HG03342 (cell line): ENCODE data around the gene APOL3.
"Not testable (repeated sequence)": the region's sequence is repeated elsewhere in the genome, so short reads cannot be mapped to it uniquely, and the experiment has no call there.

Experiments
- ATAC-seq: cut with Tn5 transposase; IDR thresholded peaks from one replicate; pipeline ENCODE4 v1.9.1; 2021; ENCODE audit warnings: mild to moderate bottlenecking, moderate library complexity; ENCODE audit not compliant: unreplicated experiment

The APOL3 gene

DNA sequence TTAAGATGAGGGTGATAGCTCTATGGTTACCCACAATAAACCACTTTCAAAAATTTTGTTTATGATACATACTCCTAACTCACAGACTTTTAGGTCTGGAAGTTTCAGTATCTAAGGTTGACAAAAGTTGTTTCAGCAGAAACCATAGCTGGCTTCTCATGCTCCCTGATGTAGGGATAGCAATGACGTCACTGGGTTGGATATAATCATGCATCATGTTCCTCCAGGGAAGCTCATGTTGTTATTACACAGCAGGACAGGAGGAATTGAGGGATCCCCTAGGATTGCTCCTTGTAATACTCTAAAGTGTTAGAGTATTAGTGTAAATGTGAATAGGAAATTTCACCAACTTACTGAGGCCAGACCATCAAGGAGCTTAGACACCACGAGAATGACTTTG, 23.6 kb downstream of the APOL3 start:
- no peak for ATAC-seq

DNA sequence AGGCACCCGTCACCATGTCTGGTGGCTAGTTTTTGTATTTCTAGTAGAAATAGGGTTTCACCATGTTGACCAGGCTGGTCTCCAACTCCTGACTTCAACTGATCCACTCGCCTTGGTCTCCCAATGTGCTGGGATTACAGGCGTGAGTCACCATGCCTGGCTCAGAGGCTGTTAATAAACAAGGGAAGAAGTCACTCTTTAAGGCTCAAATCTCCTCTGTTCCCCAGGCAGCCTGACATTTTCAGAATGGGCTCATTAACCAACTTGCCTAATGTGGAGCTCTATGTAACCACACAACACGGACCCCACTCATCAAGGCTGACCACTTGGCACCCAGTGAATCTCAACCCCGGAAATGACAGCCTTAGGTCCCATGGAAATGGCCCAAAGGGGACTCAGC, 24.1 kb downstream of the APOL3 start:
- no peak for ATAC-seq

DNA sequence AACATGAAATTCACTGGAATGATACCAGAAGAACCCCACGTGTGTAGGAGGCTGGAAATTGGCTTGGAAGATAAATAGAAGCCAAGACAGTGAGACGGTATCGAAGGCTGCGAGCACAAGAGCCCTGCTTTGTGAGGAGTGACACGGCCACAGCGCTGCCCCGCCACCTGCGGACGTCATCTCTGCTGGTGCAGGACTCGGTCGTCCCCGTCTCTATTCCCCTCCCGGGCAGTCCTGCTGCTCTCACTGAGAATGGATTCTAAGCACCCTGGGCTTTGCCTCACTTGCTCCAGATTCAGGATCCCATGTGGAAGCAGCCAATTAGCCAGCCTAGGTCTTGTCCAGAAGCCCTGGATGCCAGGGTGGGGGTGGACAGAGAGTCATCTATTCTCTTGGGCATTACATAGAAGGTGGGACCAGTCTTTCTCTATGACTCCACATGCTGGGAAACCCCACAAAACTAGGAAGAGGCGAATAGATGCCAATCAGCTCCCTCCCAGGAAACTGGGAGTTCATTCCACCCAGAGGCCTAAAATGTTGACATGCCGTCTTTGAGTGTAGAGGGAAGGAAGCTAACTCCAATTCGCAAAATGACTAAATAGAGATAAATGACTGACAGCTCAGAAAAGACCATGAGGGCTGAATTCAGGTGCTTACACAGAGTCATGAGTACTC, 25.1 kb downstream of the APOL3 start:
- no peak for ATAC-seq

DNA sequence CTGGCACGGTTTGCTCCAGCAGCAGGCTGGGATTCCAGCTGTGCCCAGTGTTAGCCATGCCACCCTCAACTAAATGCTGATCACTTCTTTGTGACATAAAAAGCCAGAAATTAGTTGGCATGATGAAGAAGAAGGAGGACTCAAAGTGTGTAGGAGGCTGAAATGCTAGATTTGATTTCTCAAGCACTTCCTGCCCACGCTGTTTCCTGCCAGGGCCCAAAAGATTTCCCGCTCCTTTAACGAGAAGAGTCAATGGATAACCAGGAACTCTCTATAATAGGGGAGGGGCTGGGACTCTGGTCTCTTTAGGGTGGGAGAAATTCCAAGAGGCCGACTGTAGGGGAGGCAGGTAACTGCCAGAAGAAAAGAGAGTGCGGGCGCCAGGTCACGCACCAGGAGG, 26.4 kb downstream of the APOL3 start:
- ATAC-seq, result no peak

DNA sequence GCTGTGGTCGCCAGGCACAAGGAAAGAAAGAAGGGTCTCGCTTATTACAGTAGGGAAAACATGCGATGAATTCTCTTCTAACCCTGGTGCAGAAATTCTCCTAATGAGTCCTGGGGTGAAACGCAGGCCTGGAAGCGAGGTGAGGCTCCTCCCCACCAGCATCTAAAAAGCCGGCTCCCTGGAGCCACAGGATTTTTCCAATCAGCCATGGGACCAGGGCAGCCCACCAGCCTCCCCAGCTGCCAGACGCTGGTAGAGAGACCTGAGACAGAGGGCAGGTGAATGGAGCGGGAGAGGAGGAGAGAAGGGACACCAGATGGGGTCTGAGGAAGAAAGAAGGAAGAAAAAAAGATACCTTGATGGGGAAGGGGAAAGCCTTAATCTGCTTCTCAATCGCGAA, 28.6 kb downstream of the APOL3 start:
- no peak for ATAC-seq

DNA sequence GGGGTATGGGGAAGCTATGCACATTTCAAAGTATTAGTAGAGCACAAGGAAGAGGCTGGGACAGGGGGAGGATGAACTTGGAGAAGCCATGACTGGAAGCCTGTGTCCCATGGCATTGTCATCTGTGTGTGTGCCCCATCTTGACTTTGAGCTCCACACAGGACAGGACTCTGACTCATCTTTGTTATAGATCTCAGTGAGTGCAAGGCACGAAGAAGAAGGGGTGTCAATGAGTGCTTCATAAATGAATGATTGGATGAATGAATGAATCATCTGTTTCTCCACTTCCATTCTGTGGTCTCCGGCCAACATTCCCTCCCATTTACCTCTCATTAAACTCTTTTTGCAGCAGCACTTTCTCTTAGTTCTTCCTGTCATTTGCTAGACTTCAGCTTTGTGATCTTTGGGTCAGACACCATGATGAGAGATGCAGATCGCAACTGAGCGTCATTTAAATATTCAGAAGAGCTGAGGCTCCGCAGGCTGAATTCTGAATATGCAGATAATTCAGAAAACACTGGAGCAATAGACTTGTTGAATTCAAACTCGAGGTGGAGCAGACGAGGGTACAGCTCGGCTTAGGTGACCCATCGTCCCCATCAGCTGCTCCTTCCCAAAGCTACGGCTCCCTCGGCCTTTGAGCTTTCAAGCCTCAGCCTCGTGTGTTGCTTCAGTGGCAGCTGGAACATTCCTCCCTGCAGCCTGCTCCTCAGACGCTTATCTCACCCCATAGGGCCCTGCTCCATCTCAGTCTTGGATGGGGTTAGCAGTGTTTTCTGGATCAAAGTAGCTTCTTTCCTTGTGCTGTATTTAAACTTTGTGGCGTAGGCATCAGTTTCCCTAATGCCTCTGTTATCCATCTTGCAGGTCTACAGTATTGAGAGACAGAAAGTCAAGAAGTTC, 30.8 kb downstream of the APOL3 start:
- no peak for ATAC-seq

DNA sequence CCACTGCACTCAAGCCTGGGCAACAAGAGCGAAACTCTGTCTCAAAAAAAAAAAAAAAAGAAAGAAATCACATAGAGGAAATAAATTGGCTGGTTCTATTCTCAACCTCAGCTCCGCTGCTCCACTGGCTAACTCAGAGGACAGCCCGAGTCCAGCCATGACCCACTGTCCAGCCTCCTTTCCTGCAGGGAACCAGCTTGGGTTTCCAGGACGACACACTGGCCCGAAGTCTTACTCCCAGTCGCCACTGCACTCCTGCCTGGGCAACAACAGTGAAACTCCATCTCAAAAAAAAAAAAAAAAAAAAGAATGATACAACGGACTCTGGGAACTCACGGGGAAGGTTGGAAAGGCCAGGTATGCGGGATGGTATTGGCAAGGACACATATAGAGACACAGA, 31.5 kb downstream of the APOL3 start:
- no peak for ATAC-seq

DNA sequence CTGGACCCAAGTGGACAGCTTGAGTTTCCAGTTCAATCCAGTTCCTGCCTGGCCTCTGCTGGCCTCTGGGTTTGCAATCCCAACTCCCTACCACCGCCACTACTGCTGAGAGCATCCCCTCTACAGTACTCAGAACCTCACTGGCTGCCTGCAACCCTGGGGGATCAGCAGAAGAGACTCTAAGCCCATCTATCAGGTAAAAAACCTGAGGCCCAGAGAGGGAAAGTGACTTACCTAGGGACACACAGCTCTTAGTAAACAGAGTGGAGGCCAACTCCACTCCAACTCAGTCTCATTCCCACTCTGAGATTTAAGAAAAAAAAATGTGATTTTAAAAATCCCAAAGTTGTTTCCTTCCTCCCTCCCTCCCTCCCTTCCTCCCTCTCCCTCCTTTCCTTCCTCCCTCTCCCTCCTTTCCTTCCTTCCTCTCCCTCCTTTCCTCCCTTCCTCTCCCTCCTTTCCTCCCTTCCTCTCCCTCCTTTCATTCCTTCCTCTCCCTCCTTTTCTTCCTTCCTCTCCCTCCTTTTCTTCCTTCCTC, 34.5 kb downstream of the APOL3 start:
- no peak for ATAC-seq

DNA sequence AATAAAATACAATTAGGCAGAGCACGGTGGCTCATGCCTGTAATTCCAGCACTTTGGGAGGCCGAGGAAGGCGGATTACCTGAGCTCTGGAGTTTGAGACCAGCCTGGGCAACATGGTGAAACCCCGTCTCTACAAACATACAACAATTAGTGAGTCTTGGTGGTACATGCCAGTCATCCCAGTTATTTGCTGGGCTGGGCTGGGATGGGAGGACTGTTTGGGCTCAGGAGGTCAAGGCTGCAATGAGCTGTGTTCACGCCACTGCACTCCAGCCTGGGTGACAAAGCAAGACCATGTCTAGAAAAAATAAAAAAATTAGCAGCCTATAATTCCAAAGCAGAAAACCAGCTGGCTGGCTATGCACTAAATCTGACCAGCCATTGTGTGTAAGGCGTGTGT, 35.1 kb downstream of the APOL3 start:
- ATAC-seq, result no peak

DNA sequence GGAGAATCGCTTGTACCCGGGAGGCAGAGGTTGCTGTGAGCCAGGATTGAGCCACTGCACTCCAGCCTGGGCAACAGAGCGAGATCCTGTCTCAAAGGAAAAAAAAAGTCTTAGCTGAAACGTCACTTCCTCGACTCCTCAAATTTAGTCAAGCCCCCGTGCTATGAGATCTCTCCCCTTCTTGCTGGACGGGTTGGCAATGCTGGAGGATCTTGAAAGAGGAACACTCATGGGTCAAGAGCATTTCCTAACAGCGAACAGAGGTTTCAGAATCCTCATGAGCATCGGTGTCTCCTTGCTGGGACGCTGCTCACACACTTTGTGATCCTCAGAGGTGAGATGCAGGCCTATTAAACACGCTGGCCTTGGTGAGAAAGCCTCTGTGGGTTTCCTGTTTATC, 35.9 kb downstream of the APOL3 start:
- no peak for ATAC-seq

DNA sequence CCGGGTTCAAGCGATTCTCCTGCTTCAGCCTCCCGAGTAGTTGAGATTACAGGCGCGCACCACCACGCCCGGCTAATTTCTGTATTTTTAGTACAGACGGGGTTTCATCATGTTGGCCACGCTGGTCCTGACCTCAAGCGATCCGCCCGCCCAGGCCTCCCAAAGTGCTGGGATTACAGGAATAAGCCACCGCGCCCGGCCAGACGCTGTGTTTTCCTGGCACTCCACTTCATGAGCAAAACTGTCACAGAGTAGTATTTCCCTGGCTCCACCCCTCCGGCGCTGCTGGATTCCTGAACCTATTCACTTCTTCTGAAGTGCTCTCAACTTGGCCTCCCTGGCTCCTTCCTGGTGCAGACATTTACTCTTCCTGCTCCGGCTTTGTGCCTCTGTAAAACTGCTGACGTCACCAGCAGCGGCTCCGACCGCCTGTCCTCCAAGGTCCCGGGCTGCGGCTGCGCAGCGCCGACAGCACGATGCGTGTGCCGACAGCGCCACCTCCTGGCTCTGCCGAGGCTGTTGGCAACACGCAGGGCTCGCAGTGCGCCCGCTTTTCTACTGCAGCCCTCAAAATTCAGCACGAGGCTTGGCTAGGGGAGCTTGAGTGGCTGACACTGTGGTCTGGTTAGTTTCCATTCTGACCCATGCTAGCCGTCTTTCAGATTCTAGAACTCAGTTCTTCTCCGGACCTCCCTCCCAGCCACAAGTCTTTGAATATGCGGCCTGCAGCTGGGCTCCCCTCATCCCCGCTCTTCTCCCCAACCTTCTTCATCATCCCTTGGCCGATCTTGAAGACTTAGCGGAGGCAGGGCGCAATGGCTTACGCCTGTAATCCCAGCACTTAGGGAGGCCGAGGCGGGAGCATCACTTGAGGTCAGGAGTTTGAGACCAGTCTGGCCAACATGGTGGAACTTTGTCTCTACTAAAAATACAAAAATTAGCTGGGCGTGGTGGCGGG, 36.6 kb downstream of the APOL3 start:
- peak; percentile 79 for ATAC-seq

DNA sequence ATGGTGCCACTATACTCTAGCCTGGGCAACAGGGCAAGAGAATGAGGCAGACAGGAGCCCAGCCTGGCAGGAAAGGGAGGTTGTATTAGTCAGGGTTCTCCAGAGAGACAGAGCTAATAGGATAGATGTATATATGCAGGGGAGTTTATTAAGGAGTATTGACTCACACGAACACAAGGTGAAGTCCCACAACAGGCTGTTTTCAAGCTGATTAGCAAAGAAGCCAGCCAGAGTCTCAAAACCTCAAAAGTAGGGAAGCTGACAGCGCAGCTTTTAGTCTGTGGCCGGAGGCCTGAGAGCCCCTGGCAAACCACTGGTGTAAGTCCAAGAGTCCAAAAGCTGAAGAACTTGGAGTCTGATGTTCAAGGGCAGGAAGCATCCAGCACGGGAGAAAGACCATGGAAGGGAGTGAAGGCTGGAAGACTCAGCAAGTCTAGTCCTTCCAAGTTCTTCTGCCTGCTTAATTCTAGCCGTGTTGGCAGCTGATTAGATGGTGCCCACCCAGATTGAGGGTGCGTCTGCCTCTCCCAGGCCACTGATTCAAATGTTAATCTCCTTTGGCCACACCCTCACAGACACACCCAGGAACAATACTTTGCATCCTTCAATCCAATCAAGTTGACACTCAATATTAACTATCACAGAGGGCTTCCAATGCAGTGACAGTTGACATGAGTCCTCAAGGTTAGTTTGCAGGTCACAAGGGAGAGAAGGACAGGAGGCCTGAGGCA, 39.8 kb downstream of the APOL3 start:
- ATAC-seq, result not testable (repeated sequence)

DNA sequence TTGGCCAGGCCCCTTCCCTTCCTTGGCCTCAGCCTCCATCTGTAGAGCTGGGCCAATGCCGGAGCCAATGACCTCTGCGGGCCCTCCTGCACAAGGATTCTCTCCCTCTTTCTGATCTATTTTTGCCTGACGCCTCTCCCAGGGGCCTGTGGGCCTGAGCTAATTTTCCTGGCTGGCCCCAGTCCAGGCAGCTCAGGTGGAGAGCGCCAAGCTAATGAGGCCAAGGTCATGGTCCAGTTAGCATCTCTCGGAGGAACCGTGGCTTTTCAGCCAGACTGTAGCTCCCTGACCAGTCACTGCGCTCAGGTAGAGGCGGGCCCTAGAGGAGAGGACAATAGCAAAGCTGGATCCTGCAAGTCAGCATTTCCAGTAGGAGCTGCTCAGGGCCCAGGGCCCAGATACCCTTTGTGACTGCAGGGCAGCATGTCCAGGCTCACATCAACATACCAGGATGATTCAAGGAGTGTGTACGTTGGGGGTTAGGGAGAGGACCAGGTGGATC, 43.5 kb downstream of the APOL3 start:
- no peak for ATAC-seq

DNA sequence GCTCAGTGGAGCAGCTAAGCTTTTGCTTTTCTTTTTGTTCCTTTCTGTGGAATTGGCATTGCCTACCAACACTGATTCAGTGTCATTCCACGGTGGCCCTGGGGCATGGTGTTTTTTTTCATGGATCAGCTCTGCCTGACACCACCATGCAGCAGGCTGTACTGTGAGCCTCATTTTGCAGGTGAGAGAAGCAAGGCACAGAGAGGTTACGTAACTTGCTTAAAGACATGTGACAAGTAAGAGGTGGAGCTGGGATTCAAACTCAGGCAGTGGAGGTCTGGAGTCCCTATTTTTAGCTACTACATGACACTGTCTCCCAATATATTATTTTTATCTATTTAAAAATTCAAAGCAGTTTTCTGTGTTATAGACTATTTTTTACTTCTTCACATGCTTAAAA, 44.4 kb downstream of the APOL3 start:
- ATAC-seq, result no peak

DNA sequence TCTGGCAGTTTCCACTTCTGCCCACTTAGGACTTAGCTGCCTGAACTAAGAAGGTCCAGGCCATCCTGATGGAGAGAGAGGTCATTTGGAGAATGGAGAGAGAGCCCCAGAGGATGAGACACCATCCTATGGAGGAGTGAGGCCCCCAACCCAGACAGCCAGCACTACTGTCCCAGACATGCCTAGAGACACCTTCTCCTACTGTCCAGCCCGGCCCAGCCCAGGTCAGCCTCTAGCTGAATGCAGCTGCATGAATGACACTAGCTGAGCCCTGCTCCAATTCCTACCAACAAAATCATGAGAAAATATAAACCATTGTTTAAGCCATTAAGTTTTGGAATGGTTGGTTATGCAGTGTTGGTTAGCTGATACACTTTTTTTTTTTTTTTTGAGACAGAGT, 47.4 kb downstream of the APOL3 start:
- ATAC-seq, result no peak

DNA sequence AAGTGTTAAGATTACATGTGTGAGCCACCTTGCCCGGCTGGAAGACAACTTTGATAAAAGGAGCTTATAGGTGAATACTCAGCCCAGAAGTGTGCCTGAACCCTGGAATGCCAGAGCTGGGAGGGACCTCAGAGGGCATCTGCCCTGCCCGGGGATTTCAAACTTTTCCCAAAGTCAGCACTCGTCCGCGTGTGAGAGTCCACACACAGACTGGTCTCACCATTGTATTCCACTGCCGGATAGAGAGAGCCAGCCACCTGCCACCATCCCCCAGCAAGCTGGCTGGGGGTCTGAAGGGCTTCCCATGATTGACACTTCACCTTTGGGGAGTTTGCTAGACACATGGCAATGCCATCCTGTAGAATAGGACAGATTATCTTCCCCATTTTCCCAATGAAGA, 49.2 kb downstream of the APOL3 start:
- ATAC-seq, result no peak

DNA sequence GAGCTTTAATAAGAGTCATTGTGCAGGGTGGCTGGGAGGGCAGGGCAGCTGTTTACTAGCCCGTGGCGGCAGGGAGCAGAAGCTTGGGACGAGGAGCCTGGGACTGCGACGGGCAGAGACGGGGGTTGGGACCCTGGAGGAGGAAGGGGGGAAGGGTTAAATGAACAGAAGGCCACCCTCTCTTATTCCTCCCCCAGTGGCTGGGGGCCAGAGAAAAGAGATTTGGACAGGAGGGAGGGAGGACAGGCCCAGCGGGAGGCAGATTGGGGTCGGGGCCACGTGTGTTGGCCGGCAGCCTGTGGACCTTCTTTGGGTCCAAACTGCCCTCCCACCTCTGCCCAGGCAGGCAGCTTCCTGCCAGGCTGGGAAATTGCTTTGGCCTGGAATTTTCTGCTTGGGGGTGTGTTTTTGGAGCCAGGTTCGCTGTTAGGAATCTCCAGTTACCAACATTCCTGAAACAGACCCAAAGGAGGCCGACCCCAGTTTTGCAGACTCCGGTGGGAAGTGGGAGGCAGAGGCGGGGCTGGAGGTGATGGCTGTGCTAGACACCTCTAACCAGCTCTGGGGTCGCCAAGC, 50.2 kb downstream of the APOL3 start:
- no peak for ATAC-seq

DNA sequence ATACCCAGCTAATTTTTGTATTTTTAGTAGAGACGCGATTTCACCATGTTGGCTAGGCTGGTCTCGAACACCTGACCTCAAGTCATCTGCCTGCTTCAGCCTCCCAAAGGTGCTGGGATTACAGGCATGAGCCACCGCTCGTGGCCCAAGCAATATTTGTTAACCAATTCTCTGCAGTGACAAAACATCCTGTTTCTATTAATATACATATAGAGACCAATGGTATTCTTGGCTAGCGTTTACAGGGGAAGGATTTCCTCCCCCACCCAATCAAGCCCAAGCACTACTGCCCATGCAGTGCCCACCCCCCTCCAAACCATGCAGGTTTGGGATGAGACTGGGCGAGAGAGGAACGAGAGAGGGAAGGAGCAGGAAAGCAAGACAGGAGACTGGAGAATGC, 53.1 kb downstream of the APOL3 start:
- no peak for ATAC-seq

DNA sequence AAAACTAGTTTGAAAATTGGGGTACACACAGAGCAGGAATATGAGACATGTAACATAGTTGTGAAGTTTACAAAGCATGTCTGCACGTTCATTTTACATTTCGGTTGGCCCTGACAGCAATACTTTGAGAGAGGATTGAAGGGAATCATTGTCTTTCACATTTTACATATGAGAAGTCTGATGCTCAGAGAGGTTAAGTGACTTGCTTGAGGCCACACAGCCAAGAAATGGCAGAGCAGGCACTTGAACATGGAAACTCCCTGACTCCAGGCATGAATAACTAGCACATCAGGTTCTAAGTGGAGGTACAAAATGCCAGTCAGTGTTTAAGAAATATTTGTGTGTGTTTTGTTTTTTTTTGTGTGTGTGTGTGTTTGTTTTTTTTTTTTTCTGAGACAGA, 53.6 kb downstream of the APOL3 start:
- ATAC-seq, result no peak

DNA sequence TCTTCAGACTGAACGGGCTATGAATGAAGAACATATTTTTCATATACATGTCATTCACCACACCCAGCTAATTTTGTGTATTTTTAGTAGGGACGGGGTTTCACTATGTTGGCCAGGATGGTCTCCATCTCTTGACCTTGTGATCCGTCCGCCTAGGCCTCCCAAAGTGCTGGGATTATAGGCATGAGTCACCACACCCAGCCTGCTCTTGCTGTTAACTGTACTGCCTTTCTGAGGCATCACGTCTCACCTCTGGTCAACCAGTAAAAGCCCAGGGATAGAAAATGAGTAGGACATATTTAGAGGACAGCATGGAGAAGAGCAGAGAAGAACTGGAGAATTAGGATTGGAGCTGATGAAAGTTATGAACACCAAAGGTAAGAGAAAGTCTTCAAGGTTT, 55.6 kb downstream of the APOL3 start:
- ATAC-seq, result no peak
